ENCODE measurements around the gene NPAS3.

Gene NPAS3

DNA sequence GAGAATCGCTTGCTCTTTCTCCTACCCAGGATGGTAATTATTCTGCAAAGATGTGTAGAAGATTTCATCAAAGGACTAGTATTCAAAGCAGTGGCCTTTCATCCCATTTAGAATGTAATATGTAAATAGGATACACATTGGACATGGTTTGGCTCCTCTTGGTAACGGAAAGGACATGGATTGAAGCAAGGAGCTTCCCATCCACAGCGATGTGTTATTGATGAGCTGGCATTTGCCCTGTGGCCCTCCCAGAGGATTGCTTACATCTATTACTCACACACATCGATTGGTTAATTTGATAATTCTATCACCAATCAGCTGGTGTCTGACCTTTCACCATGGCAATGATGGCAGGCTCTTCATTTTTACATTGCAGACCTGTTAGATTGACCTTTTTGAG lies 553.8 kb downstream of the NPAS3 start:
- Mint-ChIP-seq H3K4me3 (no peak overlapping the region), H3K9me3 (peaks cover 13% of the 10 kb centered on the region), H3K4me1 (no peaks in the 10 kb centered on the region), H3K27me3 (no peaks in the 10 kb centered on the region), H3K27ac (no peak overlapping the region), H3K36me3 (ENCODE audit: low read depth) (no peaks in the 10 kb centered on the region)
- no peak for DNase-seq
- ATAC-seq, result no peak

DNA sequence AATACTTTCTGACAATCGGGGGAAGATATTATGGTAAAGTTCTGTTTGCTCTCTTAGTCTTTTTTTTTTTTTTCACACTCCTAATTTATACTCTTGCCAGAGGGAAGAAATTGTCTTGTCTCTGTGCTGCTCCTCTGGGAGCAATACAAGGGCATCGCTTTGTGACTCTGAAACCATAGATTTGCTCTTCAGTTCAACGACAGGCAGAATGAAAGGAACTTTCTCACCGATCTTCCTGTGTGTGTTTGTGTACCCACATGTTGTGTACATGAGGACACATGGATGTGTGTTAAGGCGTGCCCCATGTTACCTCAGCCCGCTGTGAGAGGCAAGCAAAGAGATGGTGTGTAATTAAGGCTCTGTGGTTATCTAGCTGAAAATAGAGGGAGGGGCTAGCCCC lies 554.6 kb downstream of the NPAS3 start:
- H3K4me1 Mint-ChIP-seq, result no peaks in the 10 kb centered on the region
- no peak overlapping the region for H3K27ac Mint-ChIP-seq
- H3K36me3 Mint-ChIP-seq (ENCODE audit: low read depth), result no peaks in the 10 kb centered on the region
- H3K27me3 Mint-ChIP-seq, result no peaks in the 10 kb centered on the region
- no peak for ATAC-seq
- peaks cover 13% of the 10 kb centered on the region for H3K9me3 Mint-ChIP-seq
- no peak overlapping the region for H3K4me3 Mint-ChIP-seq
- DNase-seq, result no peak

DNA sequence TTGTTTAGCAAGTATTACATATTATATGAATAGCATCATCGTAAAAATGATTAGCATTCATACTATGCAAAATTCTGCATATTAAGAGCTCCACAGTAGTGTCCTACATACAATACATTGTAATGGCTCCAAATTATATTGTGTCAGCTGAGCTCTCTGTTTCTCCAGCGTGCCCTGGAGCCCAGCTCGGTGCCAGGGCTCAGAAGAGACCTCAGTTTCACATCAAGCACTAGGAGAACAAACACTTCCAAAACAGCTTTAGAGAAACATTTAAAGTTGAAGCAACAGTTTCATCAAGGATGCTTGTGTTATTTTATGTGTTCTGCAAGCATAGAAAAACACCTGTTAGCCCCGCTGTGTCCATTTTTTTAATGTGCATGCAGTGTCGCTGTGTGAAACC lies 555.3 kb downstream of the NPAS3 start:
- H3K36me3 Mint-ChIP-seq (ENCODE audit: low read depth), result no peaks in the 10 kb centered on the region
- no peaks in the 10 kb centered on the region for H3K4me1 Mint-ChIP-seq
- no peak overlapping the region for H3K4me3 Mint-ChIP-seq
- no peak for DNase-seq
- no peak for ATAC-seq
- peaks cover 13% of the 10 kb centered on the region for H3K9me3 Mint-ChIP-seq
- H3K27me3 Mint-ChIP-seq, result no peaks in the 10 kb centered on the region
- no peak overlapping the region for H3K27ac Mint-ChIP-seq

DNA sequence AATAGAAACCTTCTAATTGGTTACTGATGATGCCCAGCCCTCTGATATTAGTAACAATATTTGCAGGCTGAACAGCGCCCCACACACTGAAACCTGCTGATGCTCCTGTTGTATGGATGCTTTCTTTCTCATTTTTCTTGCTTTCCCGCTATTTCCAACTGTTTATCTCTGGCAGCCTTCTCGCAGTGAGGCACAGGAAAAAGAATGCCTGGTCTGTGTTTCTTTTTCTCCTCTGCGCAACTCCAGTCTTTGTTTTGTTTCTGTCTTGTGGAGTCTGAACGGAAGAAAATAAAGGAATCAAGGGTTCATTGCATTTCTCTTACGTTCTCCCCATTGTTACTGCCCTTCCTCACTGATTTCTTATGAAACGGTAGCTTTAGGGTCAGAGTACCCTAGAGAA lies 561.0 kb downstream of the NPAS3 start:
- DNase-seq (no peak), ATAC-seq (no peak)
- Mint-ChIP-seq H3K4me1 (no peaks in the 10 kb centered on the region), H3K27ac (no peak overlapping the region), H3K4me3 (no peak overlapping the region), H3K9me3 (peaks cover 13% of the 10 kb centered on the region), H3K27me3 (no peaks in the 10 kb centered on the region), H3K36me3 (ENCODE audit: low read depth) (no peaks in the 10 kb centered on the region)

DNA sequence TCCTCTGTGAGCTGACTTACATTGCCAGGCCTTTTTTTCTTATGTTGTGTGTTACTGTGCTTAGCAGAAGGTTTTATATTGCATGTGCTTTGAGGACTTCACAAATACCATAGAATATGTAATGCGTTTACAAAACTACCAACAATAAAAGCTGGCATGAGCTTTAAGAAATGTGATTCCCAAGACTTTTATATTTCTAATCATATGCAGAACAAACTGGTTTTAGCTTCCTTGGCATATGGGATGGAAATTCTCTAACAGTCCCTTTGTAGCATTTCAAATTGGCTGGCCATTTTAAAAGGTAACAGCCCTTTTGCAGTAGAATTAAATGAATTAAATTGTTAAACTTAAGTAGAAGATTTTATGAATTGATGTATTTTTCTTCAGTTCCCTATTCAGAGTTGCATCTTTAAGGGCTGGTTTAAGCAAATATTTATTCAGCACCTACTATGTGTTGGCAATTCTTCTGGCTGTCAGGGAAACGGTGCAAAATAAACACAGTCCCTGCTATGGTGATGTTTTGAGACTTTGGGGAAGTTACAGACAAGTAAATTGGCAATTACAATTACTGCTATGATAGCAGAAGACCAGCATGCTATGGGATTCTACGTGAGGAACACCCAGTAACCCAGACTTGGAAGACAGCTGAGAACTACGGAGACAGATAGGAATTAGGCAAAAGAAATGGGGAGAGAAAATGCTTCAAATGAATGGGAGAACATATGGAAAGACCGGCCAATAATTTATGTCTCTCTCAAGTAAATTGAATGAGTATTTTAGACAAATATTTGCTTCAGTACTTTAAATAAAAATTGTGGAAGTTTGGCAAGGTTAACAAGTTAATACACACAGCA lies 565.8 kb downstream of the NPAS3 start:
- no peaks in the 10 kb centered on the region for H3K4me1 Mint-ChIP-seq
- peaks cover 4% of the 10 kb centered on the region for H3K27me3 Mint-ChIP-seq
- ATAC-seq, result no peak
- H3K4me3 Mint-ChIP-seq, result no peak overlapping the region
- H3K27ac Mint-ChIP-seq, result no peak overlapping the region
- no peaks in the 10 kb centered on the region for H3K36me3 Mint-ChIP-seq (ENCODE audit: low read depth)
- DNase-seq, result no peak
- H3K9me3 Mint-ChIP-seq, result peaks cover 5% of the 10 kb centered on the region

DNA sequence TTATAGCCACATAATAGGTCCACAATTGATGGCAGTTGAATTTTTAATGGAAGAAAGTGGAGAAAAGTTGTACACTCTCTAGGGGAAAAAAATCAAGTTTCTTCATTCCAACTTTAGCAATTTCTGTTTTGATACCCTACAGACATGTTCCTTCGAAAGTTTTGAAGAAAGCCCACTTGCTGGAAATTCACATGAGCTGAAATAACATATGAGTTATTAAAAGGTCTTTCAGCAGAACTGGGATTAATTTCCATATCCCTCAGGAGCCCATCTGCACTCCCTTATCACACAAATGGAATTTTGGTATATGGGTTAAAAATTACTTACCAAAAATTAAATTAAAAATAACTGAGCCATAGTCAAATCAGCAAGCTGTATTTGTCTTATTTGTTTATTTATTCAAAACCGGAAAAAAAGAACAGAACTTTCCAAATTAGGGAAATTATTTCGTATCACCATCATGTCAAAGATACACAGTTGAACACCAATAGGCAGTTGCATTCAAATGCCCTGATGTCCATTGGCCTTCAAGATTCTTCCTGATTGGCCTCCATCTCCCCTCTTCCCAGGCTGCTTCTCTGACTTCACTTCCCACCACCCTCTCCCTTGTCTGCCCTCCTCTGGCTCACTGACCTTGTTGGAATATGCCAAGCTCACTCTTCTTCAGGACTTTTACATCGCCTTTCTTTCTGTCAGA lies 566.7 kb downstream of the NPAS3 start:
- Mint-ChIP-seq H3K36me3 (ENCODE audit: low read depth) (no peaks in the 10 kb centered on the region), H3K27me3 (peaks cover 4% of the 10 kb centered on the region), H3K27ac (no peak overlapping the region), H3K4me3 (no peak overlapping the region), H3K9me3 (peaks cover 5% of the 10 kb centered on the region), H3K4me1 (no peaks in the 10 kb centered on the region)
- ATAC-seq (no peak), DNase-seq (no peak)

DNA sequence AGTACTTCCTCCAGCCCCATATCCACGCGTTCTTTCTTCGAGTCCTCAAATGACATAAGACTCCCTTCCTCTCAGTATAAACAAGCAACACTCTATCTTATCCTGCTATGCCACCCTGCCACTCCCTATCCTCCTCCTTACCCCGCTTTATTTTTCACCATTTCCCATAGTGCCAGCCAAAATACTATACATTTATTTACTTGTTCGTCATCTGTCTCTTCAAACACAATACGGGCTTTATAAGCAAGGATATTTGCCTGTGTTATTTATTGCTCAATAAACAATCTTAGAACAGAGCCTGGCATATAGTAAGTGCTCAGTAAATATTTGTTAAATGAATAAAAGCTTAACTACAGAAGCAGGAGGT lies 567.3 kb downstream of the NPAS3 start:
- Mint-ChIP-seq H3K36me3 (ENCODE audit: low read depth) (no peaks in the 10 kb centered on the region), H3K27me3 (peaks cover 4% of the 10 kb centered on the region), H3K27ac (no peak overlapping the region), H3K9me3 (peaks cover 5% of the 10 kb centered on the region), H3K4me1 (no peaks in the 10 kb centered on the region), H3K4me3 (no peak overlapping the region)
- ATAC-seq (no peak), DNase-seq (no peak)

DNA sequence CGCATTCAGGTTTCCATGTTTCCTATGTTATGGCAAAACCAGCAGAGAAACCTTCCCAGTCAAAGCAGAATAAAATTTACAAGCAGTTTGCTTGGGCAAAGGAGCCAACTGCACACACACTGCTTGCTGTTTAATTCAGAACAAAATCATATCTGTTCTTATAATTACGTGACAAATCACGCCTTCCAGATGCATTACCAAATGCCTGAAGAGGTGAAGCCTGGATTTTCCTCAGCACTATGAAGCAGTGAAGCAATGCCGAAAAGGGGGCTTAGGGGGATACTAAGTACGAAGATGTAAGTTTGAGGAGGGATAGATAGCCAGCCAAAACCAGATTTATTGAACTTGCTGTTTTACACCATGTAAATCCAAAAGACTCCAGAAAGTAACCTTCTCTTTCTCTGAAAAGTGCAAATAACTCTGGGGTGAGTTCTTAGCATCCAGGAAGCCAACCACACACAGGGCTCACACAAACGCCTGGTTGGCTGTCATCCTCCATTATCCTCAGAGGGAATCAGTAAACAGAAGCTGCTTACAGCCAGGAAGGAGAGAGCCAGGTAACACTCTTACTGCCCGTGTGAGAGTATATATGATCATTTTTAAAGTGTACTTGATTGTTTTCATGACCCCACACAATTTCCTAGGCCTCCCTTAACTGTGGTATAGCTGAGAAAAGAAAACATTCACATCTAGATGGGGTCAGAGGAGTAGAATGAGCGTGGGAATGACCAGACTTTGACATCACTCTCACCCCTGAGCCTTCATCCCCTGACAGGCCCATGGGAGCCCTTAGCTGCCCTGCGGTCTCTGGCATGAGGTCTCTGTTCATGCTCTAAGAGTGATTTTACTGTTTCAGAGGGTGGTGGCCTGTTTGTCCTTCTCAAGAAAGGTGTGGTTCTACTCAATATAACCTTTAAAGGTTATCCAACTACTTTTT lies 569.7 kb downstream of the NPAS3 start:
- Mint-ChIP-seq H3K4me1 (no peaks in the 10 kb centered on the region), H3K27ac (no peak overlapping the region)

DNA sequence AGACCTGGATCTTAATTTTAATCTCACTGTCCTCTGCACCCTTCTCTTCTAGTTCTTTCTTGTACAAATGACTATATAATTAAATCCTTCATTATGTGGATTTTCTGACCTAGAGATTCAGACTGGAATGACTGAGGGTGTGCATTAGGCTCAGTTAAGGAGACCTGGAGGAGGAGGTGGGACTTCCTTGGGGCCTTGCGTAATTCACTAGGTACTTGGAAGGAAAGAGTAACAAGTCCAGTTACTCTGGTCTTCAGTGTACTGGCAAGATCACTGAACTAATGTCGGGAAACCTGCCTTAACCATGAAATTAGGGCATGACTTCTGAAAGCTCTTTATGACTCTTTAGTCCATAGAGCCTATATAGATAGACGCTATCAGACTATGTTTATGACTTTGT lies 570.8 kb downstream of the NPAS3 start:
- no peak overlapping the region for H3K27ac Mint-ChIP-seq
- H3K27me3 Mint-ChIP-seq, result peaks cover 4% of the 10 kb centered on the region
- no peaks in the 10 kb centered on the region for H3K36me3 Mint-ChIP-seq (ENCODE audit: low read depth)
- peaks cover 5% of the 10 kb centered on the region for H3K9me3 Mint-ChIP-seq
- DNase-seq, result no peak
- no peak for ATAC-seq
- no peak overlapping the region for H3K4me3 Mint-ChIP-seq
- H3K4me1 Mint-ChIP-seq, result no peaks in the 10 kb centered on the region

More for the DNA sequence above, 569.7 kb downstream of the NPAS3 start:
- peaks cover 4% of the 10 kb centered on the region for H3K27me3 Mint-ChIP-seq
- H3K4me3 Mint-ChIP-seq, result no peak overlapping the region
- peaks cover 5% of the 10 kb centered on the region for H3K9me3 Mint-ChIP-seq
- ATAC-seq (no peak), DNase-seq (no peak)
- H3K36me3 Mint-ChIP-seq (ENCODE audit: low read depth), result no peaks in the 10 kb centered on the region

DNA sequence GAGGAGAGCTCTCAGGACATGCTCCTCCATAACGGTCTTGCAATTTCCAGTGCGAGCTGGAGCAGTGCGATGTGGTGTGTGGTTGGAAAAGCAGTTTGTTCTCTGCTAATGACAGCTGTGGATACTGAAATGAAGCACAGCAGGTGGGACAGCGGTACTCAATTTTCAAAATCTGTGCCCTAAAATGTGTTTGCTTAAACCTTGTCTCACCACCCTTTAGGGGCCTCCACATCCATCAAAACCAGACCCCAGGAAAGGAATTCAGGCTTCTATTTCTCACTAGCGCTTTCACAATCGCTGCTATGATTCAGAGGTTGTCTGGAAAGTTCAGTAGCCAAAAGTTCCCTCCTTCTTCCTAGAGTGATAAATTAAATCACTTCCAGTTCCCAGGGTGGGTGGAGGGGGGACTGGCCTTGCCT lies 571.4 kb downstream of the NPAS3 start:
- no peak overlapping the region for H3K4me3 Mint-ChIP-seq
- DNase-seq (no peak), ATAC-seq (no peak)
- H3K27me3 Mint-ChIP-seq, result peaks cover 4% of the 10 kb centered on the region
- peaks cover 5% of the 10 kb centered on the region for H3K9me3 Mint-ChIP-seq
- H3K36me3 Mint-ChIP-seq (ENCODE audit: low read depth), result no peaks in the 10 kb centered on the region
- no peaks in the 10 kb centered on the region for H3K4me1 Mint-ChIP-seq
- no peak overlapping the region for H3K27ac Mint-ChIP-seq

DNA sequence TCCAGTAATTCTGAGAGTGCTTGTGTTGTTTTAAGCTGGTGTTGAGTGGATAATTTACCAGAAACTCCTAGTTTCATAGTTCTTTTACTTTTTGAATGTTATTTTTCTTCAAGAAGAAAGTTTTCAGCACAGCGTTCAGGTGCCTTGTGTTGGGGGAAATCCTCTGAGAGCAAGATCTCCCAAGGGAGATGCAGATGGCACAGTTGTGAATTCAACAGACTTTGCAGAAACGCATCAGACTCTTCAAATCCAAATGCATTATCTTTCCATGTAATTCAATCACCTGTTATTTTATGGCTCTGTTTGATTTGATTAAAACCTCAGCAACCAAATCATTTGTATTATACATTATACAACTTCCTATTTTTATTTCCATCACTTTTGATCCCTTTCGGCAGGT lies 572.3 kb downstream of the NPAS3 start:
- no peak for DNase-seq
- no peak overlapping the region for H3K4me3 Mint-ChIP-seq
- H3K27me3 Mint-ChIP-seq, result no peaks in the 10 kb centered on the region
- H3K36me3 Mint-ChIP-seq (ENCODE audit: low read depth), result no peaks in the 10 kb centered on the region
- H3K4me1 Mint-ChIP-seq, result no peaks in the 10 kb centered on the region
- ATAC-seq, result no peak
- no peak overlapping the region for H3K27ac Mint-ChIP-seq
- peaks cover under 1% of the 10 kb centered on the region for H3K9me3 Mint-ChIP-seq

DNA sequence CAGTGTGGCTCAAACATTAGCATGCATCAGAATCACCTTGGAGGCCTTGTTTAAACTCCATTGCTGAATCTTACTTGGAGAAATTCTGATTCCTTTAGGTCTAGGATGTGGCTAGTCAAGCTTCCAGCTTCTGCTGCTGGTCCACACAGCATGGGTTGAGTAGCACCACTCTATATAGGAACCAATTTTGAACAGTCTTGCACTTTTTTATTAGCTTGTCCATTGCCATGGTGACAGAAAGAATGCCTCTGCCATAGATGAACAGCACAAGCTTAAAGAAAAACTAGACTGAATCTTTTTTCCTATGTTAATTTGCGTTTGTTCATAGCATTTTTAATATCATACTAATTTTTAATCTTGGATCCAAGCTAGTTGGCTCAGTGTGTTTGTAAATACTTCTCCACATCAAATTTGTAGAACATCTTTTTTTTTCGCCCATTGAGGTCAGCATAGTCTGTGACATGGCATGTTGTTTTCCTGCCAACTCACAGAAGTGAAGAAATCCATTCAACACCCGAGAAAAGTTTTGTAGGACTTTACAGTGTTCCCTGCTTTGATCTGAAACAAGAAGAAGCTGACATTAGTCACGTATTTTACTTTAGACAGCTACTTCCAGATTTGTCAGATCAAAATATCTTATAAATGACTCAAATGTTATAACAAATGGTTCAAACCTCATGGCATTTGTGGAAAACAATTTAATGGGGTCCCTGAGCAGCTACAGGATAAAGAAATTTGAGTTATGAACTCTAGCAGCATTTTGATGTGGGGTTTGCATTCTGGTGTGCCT lies 573.4 kb downstream of the NPAS3 start:
- no peaks in the 10 kb centered on the region for H3K4me1 Mint-ChIP-seq
- H3K9me3 Mint-ChIP-seq, result no peaks in the 10 kb centered on the region
- H3K27ac Mint-ChIP-seq, result no peak overlapping the region
- H3K36me3 Mint-ChIP-seq (ENCODE audit: low read depth), result no peaks in the 10 kb centered on the region
- DNase-seq, result no peak
- no peak for ATAC-seq
- no peaks in the 10 kb centered on the region for H3K27me3 Mint-ChIP-seq
- no peak overlapping the region for H3K4me3 Mint-ChIP-seq

DNA sequence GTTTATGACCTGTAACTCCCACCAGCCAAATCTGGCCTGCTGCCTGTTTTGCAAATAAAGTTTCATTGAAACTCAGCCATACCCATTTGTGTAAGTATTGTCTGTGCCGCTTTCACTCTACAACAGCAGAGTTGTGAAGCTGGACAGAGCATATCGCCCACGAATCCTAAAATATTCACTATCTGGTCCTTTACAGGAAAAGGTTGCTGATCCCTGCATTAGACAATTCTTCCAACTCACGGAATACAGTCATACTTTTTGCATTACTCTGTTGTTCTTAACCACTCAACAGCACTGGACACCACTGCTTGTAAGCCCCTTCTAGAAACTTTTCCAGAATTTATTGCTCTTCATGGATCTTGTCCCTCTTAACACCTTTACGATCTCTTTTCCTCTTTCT lies 576.8 kb downstream of the NPAS3 start:
- Mint-ChIP-seq H3K27ac (no peak overlapping the region), H3K4me3 (no peak overlapping the region), H3K4me1 (no peaks in the 10 kb centered on the region), H3K36me3 (ENCODE audit: low read depth) (no peaks in the 10 kb centered on the region), H3K27me3 (no peaks in the 10 kb centered on the region), H3K9me3 (no peaks in the 10 kb centered on the region)
- DNase-seq (no peak), ATAC-seq (no peak)

DNA sequence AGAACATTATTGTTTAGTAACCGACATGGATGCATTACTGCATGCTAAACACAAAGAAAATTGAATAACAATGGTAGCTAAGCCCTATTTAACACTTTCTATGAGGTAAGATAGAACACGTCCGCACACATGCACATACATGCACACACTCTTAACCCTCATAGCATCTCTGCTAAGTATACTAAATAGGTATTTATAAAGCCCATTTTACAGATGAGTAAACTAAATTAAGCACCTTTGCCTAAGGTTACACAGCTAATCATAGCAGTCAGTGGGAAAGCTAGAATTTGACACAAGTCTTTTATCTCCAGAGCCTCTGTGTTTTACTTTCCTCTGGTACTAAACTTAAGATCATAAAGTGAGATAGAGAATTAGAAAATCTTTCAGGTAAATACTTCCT lies 577.2 kb downstream of the NPAS3 start:
- ATAC-seq, result no peak
- H3K27me3 Mint-ChIP-seq, result no peaks in the 10 kb centered on the region
- no peak for DNase-seq

More for the DNA sequence above, 577.2 kb downstream of the NPAS3 start:
- H3K9me3 Mint-ChIP-seq, result no peaks in the 10 kb centered on the region
- H3K27ac Mint-ChIP-seq, result no peak overlapping the region
- no peak overlapping the region for H3K4me3 Mint-ChIP-seq
- no peaks in the 10 kb centered on the region for H3K36me3 Mint-ChIP-seq (ENCODE audit: low read depth)
- no peaks in the 10 kb centered on the region for H3K4me1 Mint-ChIP-seq
